ENCODE measurements around the gene NPC1. TPM values are rescaled to one million over a fixed set of nuclear protein-coding genes. Genes with fewer than 3 reads are reported as not detected.

Gene NPC1
- total and polyA plus RNA-seq, 2 of the 8 experiments (the other 6 are each of a cell fraction or from before 2014, with no cell fraction given): 34.1 to 39.5 TPM

GRCh38 chr18:23593720-23594119 lies 7.4 kb upstream of the NPC1 start (continued):
- TF ChIP-seq, protein P1, sequence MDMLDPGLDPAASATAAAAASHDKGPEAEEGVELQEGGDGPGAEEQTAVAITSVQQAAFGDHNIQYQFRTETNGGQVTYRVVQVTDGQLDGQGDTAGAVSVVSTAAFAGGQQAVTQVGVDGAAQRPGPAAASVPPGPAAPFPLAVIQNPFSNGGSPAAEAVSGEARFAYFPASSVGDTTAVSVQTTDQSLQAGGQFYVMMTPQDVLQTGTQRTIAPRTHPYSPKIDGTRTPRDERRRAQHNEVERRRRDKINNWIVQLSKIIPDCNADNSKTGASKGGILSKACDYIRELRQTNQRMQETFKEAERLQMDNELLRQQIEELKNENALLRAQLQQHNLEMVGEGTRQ (IDR thresholded peaks at IDR 0.05; ENCODE audit: low read length): no peak
- TF ChIP-seq TBP (IDR thresholded peaks at IDR 0.05; ENCODE audit: low read depth, low read length) (no peak), CBX8 (IDR thresholded peaks at IDR 0.05; ENCODE audit: borderline replicate concordance, low read depth, low read length) (no peak), TAF7 (optimal IDR thresholded peaks at IDR 0.05; ENCODE audit: borderline replicate concordance, low read depth, low read length) (no peak), EP300 (IDR thresholded peaks at IDR 0.05; ENCODE audit: borderline replicate concordance in 1 of 2, low read depth in 2 of 2, low read length in 2 of 2) (no peak)

Measured in H1 (cell line).